Right kidney (tissue), 1 donor: ENCODE results near the gene SMARCB1.
"Not testable (repeated sequence)": the region's sequence is repeated elsewhere in the genome, so short reads cannot be mapped to it uniquely, and the experiment has no call there.

Source experiments
- DNase-seq: peaks from one replicate; pipeline ENCODE4 v3.0.0-alpha.2; 2016

SMARCB1 gene

DNA sequence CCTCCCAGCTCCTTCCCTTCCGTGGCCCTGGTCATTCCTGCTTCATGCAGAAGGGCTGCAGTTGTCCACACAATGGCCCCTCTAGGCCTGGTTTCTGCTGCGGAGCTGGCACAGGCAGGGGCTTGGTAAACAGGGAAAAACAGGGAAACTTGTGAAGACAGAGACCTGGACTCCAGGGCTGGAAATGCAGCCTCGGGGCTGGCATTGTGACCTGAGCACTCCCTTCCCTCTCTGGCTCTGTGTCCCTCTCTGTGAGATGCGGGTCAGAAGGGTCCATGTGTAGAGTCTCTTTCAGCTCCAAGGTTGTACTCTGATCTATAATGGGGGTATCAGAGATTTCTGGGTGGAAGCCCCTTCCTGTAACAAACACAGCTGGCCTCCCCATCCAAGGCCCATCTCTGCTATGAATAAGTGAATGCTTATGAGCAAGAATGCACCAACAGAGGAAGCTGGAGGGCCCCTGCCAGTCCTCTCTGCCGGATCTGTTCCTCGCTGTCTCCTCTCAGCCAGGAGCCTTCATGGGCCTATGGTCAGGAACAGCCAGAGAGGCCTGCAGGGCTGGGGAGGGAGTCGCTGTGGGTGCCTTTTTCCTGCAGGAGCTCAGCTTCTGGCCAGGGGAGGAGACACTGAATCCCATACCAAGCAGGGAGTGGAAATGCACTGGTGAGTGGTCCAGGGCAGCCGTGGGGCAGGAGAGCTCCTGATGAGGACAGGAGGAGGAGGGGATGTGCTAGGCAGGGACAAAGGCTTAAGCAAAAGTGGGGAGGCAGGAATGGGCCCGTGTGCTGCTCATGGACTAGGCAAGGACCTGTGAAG lies 58.7 kb downstream of the SMARCB1 start:
- no peak for DNase-seq

DNA sequence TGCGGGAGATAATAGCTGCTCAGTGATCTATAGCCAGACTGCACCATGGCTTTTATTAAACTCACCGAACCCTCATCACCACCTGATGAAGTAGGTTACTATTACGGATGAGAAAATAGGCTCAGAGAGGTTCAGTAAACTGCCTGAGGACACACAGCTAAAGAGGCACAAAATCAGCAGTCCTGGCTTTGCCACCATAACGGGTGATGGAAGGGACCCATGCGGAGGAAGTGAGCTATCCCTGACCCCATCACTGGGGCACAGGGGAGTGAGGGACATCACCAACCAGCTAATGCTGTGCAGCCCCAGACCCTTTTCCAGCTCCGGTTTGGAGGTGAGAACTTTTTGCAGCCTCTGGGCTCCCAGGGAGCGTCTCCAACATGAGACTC lies 59.3 kb downstream of the SMARCB1 start:
- no peak for DNase-seq

DNA sequence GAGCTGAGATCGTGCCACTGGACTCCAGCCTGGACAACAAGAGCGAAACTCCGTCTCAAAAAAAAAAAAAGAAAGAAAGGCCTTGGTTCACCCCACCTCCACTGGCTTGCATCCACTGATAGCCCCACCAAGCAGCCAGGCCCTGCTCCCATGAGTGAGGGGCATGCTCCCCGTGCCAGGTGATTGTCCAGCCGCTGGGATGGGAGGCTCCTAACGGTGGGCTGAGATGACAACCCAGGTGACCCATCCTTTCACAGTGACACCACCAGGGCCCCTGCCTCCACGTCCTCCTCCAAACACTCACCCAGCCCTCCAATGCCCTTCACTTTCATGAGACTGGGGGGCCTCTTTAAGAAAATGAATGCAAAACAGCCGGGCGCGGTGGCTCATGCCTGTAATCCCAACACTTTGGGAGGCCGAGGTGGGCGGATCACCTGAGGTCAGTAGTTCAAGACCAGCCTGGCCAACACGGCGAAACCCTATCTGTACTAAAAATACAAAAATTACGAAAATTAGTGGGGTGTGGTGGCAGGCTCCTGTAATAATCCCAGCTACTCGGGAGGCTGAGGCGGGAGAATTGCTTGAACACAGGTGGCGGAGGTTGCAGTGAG lies 60.6 kb downstream of the SMARCB1 start:
- no peak for DNase-seq

DNA sequence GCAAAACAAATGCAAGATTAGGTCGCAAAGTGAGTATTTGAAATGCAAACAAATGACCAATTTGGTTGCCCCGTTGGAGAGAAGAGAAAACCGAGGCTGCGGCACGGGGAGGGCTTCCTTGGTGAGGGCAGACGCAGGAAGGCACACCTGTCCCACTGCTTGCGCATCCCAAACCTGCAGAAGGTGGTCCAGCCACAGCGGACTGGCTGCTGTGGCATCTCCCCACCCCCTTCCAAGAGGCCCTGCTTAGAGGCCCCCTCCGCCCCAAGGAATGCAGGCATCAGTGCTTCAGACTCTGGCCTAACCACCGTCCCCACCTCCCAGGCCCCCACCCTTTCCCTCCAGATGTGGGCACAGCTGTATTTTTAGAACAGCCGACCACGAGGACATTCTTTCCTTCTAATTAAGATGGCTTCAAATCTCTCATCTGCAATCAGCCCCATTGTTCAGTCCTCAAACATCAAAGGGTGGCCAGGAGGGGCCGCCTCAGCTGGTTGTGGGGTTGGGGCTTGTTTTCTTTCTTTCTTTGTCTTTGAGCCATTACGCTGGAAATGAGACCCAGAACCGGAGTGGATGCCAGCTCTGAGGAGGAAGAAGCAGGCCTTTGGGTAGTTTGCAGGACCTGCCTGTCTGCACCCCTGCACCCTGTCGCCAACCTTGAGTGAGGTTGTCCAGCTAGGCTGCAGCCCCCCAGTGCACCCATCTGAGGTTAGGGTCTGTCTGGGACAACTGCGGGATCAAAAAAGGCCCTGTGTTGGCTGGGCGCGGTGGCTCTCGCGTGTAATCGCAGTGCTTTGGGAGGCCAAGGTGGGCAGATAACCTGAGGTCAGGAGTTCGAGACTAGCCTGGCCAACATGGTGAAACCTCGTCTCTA lies 61.5 kb downstream of the SMARCB1 start:
- no peak for DNase-seq

DNA sequence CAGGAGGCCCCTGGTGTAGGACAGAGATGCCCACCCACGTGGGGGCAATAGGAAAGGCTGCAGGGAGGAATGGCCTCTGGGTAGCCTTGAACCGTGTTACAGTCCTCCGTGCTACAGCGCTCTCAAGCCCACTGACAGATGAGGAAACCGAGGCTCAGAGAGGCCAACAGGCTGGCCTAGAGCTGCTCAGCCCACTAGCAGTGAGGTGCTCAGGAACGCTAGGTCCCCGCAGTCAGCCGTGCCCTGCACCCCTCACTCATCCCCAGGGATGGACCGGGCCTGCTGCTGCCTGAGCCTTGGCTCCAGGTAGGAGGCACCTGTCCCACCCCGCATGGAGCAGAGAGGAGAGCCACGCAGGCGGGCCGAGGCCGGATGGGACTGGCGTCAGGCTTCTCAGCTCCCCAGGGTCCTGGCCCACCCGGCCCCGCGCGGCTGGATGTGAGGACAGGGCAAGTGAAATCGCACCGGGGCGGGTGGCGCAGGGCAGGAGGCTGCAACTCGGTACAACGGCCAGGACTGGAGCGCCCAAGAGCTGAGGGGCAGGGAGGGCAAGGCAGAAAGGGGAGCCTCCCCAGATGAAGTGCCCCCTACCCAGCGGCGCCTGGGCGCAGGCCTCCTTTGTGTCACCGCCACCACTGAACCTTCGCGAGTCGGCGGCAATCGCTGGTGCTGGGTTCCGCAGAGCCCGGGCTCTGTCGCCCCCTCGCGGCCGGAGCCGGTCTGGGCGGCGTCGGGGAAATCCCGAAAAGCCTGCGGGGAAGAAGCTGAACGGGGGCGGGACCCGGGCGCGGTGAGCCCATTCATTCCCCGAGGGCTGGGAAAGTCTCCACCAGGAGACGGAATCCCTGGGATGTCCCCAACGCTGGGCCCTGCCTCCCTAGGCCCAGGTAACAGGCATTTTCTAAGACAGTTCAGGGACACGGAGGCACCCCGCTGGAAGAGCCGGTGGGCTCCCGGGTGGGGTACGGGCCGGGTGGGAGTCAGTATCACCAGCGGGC lies 62.5 kb downstream of the SMARCB1 start:
- DNase-seq, result peak; percentile 84

DNA sequence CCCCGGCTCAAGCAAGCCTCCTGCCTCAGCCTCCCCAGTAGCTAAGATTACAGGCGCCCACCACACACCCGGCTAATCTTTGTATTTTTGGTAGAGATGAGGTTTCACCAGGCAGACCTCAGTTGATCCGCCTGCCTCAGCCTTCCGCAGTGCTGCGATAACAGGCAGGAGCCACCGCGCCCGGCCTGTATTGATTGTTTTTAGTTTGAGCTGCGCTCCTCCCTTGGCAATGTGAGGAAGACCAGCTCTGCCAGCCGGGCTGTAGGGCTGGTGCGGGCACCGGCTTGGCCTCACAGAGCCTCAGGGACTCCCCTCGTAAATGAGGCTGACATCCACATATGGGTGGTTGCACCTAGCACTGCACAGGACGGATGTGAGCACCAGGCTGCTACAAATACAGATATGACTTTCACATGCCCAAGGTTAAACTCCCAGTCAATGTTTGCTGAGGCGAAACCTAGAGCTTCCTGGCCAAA lies 63.4 kb downstream of the SMARCB1 start:
- no peak for DNase-seq

DNA sequence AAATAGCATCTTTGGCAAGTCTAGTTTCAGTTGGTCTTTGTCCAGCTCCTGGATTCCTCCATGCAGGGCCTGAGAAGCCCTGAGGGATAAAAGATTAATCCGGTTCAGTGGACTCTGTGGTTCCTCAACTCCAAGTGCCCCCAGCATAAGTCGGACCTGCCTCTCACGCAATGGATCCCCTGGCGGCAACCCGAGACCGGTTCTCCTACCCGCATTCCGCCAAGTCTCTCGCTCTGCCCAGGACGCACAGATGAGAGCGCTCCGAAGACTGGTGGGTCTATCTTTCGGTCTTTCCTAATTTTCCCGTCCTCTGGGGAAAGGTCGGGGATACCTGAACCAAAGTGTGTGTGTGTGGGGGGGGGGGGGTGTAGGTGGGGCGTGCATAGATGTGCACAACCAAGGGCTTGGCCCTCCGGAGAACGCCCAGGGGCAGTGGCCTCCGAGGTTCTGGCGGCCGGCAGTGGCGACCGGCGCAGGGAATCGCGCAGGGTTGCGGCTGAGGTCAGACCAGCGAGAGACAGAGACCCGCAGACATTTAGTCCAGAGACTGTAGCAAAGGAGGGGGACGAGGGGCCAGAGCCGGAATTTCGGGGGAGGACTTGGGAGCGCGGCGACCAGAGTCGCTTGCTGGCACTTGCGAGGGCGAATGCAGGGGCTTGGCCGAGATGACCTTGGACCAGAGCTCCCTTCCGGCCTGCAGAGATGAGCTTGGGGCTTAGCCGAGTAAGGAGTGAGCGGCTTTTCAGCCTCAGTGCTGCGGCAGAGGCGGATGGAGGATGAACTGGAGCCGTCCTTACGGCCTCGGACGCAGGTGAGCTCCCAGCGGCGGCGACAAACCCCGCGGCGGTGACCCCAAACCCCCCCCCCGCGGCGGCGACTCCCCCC lies 70.2 kb downstream of the SMARCB1 start:
- DNase-seq, result peak; percentile 86

DNA sequence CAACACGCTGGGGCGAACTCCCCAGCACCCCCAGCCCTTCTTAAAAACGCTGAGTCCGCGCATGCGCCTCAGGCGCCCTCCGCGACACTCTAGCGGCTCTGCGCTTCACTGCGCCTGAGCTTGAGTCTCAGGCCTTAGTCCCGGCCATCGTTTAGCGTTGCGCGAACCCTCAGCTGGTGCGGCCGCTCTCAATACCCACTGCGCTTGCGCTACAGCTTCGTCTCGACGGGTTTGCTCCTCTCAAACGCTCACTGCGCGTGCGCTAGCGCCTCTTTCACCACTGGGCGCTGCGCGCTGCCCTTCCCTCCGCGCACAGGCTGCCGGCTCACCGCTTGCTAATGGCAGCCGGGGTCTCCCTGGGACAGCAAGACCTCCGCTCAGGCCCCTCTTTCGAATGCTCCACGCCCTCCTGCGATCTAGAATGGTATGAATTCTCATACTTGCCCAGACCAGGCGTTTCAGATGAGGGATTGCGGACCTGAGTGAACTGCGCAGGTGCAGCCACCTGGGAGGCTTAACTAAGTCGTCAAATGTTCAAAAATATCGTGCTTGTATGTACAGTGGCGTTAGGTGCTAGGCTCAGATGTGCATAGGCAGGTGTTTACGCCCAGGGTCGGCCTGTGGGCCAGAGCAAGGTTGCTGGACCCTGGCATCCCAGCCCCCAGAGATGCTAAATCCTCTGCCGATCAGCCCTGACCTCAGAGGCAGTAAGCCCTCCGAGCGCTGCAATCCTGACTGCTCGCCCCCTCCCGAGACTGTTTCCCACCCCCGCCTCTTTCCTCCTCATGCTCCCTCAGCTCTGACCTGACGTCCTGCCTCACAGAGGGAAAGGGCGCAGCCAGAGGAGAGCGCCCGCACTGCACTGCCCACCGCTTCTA lies 71.1 kb downstream of the SMARCB1 start, which contains the start of gene SLC2A11:
TSS of gene SLC2A11 (plus strand) at position 270 of the 878 bp plus-strand sequence. CDS start at position 395, 125 bp downstream.
- peak; percentile 86 for DNase-seq

DNA sequence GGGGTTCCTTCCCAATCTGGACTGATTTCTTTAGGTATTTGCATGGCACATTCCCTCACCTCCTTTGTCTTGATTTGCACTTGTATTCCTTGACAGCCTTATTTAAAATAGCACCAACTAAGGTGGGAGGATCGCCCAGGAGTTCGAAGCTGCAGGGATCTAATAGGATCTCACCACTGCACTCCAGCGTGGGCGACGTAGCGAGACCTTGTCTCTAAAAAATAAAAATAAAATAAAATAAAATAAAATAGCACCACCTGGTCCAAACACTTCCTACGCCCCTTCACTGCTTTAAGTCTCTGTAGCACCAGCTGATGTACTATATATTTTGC lies 71.7 kb downstream of the SMARCB1 start:
- DNase-seq, result no peak

DNA sequence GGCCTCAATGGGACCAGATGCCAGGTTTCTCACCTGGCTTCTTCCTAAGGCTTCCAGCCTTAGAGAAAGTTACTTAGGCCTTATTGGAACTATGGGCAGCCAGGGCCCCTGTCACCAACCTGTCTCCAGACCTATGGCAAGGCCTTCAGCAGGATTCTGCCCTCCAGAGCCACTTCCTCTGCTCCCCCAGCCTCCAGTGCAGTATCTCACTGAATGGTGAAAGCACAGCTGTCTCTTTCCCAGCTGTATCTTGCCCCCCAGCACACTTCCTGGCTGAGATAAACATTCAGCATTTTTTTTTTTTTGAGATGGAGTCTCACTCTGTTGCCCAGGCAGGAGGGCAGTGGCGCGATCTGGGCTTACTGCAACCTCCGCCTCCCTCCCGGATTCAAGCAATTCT lies 72.4 kb downstream of the SMARCB1 start:
- no peak for DNase-seq

DNA sequence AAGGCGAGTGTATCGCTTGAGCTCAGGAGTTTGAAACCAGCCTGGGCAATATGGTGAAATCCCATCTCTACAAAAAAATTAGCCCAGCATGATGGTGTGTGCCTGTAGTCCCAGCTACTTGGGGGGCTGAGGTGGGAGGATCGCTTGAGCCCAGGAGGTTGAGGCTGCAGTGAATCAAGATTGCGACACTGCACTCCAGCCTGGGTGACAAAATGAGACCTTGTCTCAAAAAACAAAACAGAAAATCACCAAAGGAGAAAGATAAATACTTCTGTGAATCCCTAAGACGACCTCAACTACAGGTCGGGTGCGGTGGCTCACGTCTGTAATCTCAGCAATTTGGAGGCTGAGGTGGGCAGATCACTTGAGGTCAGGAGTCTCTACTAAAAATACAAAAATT lies 73.4 kb downstream of the SMARCB1 start:
- not testable (repeated sequence) for DNase-seq

DNA sequence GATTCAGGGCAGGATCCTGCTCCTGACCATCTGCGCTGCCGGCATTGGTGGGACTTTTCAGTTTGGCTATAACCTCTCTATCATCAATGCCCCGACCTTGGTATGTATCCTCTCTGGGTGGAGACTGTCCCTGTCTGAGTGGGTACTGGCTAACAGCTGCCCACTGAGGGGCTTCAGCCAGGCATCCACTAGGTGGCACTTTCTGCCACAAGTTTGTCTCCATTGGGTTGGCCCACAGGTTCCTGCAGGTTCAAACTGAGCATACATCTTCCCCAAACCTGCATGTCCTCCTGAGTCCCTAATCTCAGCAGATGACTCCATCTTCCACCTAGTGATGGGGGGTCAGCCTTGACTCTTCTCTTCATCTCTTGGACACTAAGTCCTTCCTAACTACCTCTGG lies 75.3 kb downstream of the SMARCB1 start:
- DNase-seq, result no peak

DNA sequence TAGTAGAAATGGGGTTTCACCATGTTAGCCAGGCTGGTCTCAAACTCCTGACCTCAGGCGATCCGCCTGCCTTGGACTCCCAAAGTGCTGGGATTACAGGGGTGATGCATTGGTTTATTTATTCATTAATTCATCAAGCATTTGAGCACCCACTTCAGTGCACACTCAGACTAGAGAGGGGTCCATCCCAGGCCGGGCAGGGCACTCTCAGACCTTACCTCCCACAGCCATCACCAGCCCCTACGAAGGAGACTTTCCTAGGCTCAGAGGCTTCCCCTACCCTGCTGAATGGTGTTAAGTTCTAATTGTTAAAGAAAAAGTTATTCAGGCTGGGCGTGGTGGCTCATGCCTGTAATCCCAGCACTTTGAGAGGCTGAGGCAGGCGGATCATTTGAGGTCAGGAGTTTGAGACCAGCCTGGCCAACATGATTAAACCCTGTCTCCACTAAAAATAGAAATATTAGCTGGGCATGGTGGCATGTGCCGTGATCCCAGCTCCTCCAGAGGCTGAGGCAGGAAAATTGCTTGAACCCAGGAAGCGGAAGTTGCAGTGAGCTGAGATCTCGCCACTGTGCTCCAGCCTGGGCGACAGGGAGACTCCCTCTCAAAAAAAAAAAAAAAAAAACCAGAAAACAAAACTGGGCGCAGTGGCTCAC lies 77.9 kb downstream of the SMARCB1 start:
- DNase-seq, result not testable (repeated sequence)

DNA sequence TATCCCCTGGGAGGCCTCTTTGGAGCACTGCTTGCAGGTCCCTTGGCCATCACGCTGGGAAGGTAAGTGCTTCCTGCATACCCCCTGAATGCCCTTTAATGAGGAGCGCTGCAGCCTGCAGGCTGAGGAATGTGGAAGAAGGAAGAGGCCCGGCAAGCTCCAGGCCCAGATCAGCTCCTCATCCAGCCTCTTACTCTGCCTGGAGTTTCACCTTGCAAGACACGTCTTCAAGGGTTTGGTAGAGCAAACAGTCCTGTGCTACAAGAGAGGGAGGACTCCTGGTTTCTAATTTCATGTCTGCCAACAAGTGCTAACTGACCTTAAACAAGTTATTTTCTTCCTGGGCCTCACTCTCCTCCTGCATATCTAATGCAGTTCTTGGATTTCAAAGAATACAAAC lies 81.8 kb downstream of the SMARCB1 start:
- DNase-seq, result no peak

DNA sequence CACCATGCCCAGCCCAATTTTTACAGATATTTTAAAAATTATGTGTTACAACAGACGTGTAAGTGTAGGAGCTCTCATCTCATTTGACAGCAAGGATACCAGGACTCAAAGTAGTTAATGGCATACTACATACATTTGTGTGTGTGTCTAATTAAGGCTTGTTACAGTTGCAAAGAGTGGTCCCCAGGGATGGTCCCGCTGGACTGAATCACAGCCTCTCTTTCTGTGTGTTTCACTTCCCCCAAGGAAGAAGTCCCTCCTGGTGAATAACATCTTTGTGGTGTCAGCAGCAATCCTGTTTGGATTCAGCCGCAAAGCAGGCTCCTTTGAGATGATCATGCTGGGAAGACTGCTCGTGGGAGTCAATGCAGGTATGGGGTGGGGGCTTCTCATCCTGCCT lies 88.1 kb downstream of the SMARCB1 start:
- DNase-seq, result no peak

DNA sequence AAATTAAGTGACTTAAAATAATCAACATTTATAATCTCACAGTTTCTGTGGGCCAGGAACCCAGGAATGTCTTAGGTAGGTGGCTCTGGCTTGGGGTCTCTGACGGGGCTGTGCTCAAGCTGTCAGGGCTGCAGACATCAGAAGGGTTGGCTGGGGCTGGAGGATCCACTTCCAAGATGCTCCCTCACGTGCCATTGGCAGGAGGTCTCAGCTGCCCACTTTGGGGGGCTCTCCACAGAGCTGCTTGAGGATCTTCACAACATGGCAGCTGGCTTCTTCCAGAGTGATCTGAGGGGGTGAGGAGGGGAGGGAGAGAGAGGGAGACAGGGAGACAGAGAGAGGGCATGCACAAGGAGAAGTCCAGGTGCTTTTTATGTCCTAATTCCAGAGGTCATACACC lies 89.0 kb downstream of the SMARCB1 start:
- DNase-seq, result no peak

DNA sequence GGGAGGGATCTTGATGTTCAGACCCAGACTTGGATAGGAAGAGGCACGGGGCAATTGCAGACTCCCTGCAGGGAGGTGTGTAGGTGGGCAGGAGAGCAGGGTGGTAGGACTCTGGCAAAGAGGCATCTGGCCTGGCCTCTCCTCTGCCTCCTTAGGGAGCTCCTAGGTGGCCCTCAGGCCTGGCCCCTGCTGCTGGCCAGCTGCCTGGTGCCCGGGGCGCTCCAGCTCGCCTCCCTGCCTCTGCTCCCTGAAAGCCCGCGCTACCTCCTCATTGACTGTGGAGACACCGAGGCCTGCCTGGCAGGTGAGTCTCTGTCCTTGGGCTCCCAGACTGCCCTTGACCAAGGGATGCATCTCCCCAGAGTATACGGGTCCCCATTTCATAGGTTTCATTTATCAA lies 90.8 kb downstream of the SMARCB1 start:
- DNase-seq, result no peak

DNA sequence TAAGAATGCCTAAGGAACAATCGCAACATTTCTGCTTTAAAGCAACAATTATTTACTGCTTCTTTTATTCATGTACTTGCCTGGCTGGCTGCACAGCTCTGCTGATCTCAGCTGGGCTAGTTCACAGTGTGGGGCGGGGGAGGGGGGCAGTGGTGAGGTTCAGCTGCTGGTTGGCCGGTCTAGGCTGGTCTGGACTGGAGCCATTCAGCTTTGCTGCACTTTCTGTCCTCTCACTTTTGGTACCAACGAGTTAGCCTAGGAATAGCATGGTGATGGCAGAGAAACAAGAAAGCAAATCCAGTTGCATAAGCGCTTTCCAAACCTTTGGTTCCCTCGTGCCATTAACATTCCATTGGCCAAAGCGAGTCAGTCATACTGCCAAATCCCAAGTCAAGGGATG lies 91.5 kb downstream of the SMARCB1 start:
- DNase-seq, result no peak

DNA sequence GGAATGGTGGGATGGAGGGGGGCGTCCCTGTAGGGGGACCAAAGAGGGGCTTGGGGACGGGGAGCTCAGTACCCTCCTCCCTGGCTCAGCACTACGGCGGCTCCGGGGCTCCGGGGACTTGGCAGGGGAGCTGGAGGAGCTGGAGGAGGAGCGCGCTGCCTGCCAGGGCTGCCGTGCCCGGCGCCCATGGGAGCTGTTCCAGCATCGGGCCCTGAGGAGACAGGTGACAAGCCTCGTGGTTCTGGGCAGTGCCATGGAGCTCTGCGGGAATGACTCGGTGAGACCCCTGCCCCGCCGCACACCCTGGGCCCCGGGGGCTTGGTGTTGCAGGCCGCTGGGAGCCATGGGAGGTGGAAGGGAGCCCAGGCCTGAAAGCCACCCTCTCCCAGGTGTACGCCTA lies 95.6 kb downstream of the SMARCB1 start:
- no peak for DNase-seq
